DMS79 (cell line): ENCODE measurements around the gene BRK1.
A peak's percentile ranks its signal among the peaks of the same experiment; 100 is the strongest.
"Not testable (repeated sequence)": the region's sequence is repeated elsewhere in the genome, so short reads cannot be mapped to it uniquely, and the experiment has no call there.

ENCODE experiments used
- DNase-seq: peaks from one replicate; lab custom pipeline; 2025; lab: John Stamatoyannopoulos, UW

The BRK1 gene

DNA sequence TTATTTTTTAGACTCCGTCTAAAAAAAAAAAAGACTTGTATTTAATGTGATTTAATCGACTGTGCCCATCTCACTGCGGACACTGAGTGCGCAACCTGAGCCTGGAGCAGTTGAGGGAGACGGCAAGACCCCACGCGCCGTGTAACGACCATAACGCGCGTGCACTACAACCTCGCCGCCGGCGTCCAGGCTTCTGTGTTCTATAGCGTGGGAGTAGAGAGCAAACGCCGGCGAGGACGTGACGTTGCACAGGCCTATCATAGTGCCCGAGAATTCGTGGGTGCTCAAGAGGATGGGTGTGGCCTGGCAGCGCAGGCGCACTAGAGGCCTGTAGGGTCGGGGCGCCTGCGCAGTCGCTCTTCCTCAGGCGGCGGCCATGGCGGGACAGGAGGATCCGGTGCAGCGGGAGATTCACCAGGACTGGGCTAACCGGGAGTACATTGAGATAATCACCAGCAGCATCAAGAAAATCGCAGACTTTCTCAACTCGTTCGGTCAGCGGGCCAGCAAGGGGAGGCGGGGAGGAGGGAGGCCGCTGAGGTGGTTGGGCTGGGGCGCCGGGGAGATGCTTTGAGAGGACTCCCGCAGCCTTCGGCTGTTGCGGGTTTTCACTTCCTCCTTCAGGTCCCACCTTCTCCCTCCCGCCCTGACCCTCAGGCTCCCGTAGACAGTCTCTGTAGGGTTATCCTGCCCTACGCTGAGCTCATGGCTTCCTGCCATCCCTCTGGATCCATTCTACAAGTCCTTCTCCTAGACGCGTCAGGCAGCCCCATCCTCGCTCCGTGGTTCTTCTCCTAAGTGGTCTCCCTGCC, at the start of gene BRK1:
Gene BRK1, plus strand, starts transcription at position 350 of the 812 bp plus-strand sequence. Its CDS starts 27 bp downstream, at position 377.
- peak; percentile 75 for DNase-seq

- DNase-seq, result not testable (repeated sequence)
Observed at GRCh38 chr3:10070077-10070476, 45.4 kb upstream of the BRK1 start.

- no peak for DNase-seq
Observed at GRCh38 chr3:10074666-10075065, 40.8 kb upstream of the BRK1 start.

DNA sequence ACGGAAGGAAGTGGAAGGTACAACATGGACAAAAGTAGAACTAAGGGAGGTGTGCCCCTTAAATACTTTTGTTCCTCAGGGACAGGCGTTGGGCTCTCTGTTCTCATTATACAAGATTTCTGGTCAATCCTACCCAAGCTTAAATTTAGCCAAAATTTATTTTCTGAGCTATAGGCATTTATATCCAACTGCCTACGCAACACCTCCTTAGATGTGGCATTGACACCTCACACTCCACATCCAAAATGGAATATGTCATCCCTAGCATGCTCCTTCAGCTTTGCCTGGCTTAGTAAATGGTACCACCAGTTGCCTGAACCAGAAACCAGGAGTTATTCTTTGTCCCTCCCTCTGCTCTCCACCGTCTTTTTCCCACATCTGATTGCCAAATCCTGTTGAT, 33.6 kb upstream of the BRK1 start:
- DNase-seq, result no peak

DNA sequence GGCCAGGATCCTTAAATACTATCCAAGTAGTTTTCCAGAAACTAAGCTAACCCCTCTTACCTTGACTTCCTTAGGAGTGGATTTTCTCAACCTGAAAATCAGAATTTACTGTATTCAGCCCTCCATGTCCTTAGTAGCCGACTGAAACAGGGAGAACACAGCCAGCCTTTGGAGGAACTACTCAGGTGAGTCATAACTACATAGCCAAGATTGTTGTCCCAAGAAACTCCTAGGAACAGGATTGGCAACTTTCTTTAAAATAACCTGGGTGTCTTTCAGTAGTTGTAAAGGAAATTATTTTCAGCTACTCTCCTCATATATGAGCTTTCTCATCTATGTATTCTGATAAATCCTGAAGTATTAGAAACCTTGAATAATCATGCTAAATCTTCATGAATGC, 29.7 kb upstream of the BRK1 start:
- DNase-seq, result no peak

DNA sequence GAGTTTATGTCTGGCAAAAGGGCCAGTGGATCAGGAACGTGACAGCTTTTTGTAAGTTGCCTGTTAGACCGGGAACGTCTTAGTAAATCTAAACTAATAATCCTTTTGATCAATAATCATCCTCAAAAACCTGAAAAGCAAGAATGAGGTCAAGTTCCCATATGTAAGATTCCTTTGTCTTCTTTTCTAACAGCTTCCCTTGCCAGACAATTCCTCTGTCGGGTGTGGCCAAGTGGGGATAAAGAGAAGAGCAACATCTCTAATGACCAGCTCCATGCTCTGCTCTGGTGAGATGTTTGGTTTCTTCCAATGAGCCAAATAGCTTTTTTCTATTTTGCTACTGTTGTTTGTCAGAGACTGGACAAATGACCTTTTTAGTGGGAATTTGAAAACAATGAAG, 27.2 kb upstream of the BRK1 start:
- no peak for DNase-seq

DNA sequence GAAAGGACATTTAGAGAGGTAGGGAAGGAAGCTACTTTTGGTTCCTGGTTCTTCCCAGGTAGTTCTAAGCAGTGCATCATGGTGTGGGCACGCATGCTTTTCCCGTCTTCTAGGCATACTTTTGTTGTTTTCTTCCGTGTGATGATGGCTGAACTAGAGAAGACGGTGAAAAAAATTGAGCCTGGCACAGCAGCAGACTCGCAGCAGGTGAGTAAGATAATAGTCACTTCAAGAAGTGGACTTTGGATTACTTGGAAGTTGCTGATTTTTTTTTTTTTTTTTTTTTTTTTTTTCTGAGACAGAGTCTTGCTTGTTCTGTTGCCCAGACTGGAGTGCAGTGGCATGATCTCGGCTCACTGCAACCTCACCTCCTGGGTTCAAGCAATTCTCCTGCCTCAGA, 25.3 kb upstream of the BRK1 start:
- no peak for DNase-seq

GRCh38 chr3:10090774-10091173, 24.7 kb upstream of the BRK1 start:
- DNase-seq, result not testable (repeated sequence)

- not testable (repeated sequence) for DNase-seq
Observed at GRCh38 chr3:10091387-10091786, 24.1 kb upstream of the BRK1 start.

DNA sequence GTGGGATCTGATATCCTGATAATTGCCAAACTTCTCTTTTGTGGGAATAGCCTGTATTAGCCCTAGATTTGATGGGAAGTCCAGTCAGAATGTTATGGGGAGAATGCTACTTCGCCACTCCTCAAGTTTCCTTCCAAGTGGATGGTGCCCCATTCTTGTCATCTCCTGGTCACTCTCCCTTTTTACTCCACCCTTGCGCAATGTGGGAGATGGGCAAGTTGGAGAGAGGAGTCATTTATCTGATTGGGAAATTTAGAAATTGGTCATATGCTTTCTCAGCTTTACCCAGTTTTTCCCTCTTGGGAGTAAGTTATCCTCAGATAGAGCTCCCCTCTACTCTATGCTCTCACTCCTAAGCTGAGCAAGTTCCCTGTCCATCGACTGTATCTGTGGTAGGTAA, 21.8 kb upstream of the BRK1 start:
- DNase-seq, result no peak

GRCh38 chr3:10099041-10099440, 16.4 kb upstream of the BRK1 start:
- no peak for DNase-seq

GRCh38 chr3:10106919-10107318, 8.6 kb upstream of the BRK1 start:
- no peak for DNase-seq

- no peak for DNase-seq
Observed at GRCh38 chr3:10108091-10108490, 7.4 kb upstream of the BRK1 start, which contains the start of gene FANCD2OS. TSS of gene FANCD2OS (minus strand) at chr3:10108255. CDS start at chr3:10104774, 3,481 bp downstream.

GRCh38 chr3:10116138-10116460, 624 bp downstream of the BRK1 start:
- DNase-seq, result no peak

DNA sequence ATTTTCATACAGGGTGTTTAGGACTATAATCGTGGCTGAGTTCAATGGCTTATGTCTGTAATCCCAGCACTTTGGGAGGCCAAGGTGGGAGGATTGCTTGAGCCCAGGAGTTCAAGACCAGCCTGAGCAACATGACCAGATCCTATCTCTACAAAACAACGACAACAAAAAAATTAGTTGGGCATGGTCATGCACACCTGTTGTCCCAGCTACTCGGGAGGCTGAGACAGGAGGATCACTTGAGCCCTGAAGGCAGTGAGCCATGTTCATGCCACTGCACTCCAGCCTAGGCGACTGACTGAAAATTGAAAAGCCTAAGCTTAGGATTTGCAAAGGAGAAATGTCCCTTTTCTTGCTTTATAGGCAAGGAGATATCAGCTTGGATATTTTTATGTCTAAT, 1.5 kb downstream of the BRK1 start:
- no peak for DNase-seq

DNA sequence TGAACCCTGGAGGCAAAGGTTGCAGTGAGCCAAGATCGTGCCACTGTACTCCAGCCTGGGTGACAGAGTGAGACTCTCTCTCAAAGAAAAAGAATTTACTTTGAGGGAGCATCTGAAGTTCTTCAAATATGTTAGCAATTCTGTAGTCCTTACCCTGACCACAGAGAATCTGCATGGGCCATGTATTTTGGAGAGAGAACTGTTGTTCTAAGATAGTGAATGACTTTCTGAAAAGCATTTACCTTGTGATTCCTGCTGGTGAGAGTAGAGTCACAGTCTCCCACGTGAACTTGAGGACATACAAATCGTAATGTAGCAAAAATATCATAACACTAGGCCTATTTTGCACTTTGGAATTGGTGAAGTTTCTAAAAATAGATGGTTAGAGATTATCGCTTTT, 3.9 kb downstream of the BRK1 start:
- DNase-seq, result no peak

- DNase-seq, result no peak
Observed at GRCh38 chr3:10121064-10121463, 5.6 kb downstream of the BRK1 start.

GRCh38 chr3:10122724-10123123, 7.2 kb downstream of the BRK1 start:
- DNase-seq, result no peak

- not testable (repeated sequence) for DNase-seq
Observed at GRCh38 chr3:10135872-10136271, 20.4 kb downstream of the BRK1 start.

DNA sequence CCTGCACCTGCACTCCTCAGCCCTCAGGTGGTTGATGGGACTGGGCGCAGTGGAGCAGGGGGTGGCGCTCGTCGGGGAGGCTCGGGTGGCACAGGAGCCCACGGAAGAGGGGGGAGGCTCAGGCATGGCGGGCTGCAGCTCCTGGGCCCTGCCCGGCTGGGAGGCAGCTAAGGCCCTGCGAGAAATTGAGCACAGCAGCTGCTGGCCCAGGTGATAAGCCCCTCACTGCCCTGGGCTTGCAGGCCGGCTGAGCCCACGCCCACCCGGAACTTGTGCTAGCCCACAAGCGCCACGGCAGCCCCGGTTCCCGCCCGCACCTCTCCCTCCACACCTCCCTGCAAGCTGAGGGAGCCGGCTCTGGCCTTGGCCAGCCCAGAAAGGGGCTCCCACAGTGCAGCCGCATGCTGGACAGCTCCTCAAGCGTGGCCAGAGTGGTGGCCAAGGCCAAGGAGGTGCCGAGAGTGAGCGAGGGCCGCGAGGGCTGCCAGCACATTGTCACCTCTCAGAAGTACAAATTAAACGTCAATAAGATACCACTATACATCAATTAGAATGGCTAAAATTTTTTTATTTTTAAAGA, 21.0 kb downstream of the BRK1 start:
- no peak for DNase-seq

- no peak for DNase-seq
Observed at GRCh38 chr3:10137178-10137577, 21.7 kb downstream of the BRK1 start.

GRCh38 chr3:10140996-10141546, 25.6 kb downstream of the BRK1 start:
- no peak for DNase-seq
